NCI-H748 treated with DMSO at 0.1 percent for 48 hours (cell line): ENCODE measurements around the gene KCTD17.

Experiments used
- DNase-seq: peaks from one replicate; lab custom pipeline; 2025; lab: John Stamatoyannopoulos, UW

KCTD17 gene

GRCh38 chr22:37043209-37043827, 8.2 kb upstream of the KCTD17 start:
- no peak for DNase-seq

- no peak for DNase-seq
Observed at GRCh38 chr22:37043828-37044538, 7.6 kb upstream of the KCTD17 start.

GRCh38 chr22:37044634-37045625, 6.6 kb upstream of the KCTD17 start:
- no peak for DNase-seq

- no peak for DNase-seq
Observed at GRCh38 chr22:37045958-37046357, 5.6 kb upstream of the KCTD17 start.

DNA sequence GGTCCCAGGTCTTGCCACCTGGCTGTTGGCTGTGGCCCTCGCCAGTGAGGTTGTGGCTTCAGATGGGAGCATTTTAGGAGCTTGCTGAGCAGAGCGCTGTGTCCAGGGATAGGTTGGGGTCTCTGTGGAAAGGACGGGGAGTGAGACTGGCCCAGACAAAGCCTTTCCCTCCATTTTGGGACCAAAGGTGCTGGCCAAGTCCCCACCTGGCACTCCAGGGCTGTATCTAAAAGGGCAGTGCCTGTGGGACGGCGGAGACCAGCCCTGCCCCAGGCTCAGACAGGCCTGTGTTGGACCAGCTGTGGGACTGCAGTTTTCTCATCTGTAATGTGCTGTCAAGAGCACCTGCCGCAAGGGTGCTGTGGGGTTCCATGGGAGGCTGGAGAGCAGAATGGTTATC, 5.0 kb upstream of the KCTD17 start:
- no peak for DNase-seq

GRCh38 chr22:37047006-37047405, 4.5 kb upstream of the KCTD17 start:
- DNase-seq = no peak

- no peak for DNase-seq
Observed at GRCh38 chr22:37048133-37048532, 3.4 kb upstream of the KCTD17 start.

DNA sequence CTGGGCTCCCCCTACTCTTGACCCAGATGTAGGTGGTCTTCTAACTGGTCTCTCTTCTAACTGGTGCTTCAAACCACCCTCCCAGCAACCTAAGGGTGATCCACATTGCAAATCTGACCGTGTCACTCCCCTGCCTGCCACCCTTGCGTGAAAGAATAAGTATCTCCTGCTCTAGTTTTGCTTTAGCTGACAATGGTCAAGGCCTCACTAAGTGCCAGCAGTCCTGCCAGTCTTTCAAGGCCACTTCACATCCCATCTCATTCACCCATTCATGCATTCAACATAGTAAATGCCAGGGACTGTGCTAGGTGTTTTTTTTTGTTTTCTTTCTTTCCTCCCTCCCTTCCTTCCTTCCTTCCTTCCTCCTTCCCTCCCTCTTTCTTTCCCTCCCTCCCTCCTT, 2.3 kb upstream of the KCTD17 start:
- no peak for DNase-seq

DNA sequence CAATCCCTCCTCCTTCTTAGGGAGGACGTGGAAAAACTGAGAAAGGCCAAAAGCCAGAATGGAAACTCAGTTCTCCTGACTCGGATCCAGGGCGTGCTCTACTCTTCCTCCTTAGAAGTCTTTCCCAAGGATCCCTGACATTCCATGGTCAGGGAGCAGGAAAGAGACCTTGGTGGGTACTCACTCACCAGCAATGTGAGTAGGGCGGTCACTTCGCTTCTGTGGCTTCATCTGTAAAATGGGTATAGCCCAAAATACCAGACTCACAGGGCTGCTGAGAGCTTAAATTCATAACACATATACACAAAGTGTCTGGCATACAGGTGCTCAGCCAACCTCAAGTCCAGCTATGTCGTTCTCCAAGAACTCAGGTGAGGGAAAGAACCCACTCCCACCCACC, 629 bp upstream of the KCTD17 start:
- no peak for DNase-seq

DNA sequence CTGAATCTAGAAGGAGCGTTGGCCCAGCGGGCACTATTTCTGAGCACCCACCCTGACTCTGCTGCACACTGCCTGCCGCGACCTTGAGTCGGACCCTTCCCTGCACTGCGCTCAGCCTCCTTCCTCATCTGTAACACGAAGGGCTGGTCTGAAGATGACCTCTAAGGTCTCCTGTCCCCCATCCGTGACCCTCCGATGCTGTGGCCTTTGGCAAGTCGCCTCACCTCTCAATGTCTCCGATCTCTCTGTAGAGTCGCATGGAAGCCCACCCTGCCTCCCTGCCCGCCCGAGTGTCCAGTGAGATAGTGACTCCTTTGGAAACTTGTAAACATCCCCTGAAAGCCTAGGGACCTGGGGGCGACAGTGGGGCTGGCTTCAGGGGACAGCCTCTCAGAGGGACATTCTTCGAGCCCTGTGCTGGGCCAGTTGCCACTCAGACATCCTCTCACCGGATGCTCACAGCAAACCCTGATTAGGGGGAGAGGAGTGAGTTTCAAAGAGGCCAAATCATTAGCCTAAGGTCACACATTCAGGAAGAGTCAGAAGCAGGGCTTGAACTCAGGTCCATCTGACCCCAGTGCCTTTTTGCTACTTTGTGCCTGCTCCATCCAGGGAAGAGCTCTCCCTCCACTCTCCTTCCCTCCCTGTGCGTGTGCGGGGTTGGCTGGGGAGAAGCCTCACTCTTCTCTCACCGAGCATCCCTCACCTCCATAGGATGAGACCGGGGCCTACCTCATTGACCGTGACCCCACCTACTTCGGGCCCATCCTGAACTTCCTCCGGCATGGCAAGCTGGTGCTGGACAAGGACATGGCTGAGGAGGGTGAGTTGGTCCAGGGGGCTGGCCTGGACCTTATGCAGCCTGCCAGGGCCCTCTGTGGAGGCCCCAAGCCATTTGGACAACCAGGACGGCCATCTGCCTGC, 1.1 kb downstream of the KCTD17 start:
- no peak for DNase-seq

- DNase-seq = no peak
Observed at GRCh38 chr22:37053310-37054055, 1.9 kb downstream of the KCTD17 start.

DNA sequence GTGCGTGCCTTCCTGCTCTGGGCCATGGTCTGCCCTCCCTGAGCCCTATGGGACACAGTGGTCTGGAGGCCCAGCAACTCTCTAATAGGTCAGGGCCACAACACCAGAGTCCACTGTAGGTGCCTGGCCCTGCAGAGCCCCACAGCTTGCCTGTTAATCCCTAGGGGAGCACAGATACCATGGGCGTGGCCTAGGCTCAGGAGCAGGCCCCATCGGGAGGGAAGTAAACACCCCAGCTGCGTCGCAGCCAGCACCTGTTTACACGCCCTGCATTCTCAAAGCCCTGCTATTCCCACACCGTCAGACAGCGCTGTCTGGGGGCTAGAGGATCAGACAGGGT, 2.5 kb downstream of the KCTD17 start:
- DNase-seq = no peak

- no peak for DNase-seq
Observed at GRCh38 chr22:37054600-37055365, 3.2 kb downstream of the KCTD17 start.

GRCh38 chr22:37056246-37056645, 4.7 kb downstream of the KCTD17 start:
- no peak for DNase-seq

DNA sequence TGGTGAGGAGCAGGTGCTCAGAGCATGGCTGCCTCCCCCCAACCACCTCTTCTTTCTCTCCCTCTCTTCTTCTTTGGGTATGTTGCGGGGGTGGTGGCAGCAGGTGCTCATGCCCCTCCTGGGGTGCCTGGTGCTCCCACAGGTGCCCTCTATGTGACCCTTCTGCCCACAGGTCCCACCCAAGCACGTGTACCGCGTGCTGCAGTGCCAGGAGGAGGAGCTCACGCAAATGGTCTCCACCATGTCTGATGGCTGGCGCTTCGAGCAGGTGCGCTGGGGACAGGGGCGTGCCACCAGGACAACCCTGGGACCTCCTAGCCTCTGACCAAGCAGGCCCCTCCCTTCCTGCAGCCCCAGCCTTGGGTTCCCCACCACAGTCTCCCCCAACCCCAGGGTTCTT, 5.7 kb downstream of the KCTD17 start:
- DNase-seq = no peak

GRCh38 chr22:37057796-37058510, 6.4 kb downstream of the KCTD17 start:
- DNase-seq = no peak

GRCh38 chr22:37058917-37059701, 7.6 kb downstream of the KCTD17 start:
- DNase-seq = no peak

DNA sequence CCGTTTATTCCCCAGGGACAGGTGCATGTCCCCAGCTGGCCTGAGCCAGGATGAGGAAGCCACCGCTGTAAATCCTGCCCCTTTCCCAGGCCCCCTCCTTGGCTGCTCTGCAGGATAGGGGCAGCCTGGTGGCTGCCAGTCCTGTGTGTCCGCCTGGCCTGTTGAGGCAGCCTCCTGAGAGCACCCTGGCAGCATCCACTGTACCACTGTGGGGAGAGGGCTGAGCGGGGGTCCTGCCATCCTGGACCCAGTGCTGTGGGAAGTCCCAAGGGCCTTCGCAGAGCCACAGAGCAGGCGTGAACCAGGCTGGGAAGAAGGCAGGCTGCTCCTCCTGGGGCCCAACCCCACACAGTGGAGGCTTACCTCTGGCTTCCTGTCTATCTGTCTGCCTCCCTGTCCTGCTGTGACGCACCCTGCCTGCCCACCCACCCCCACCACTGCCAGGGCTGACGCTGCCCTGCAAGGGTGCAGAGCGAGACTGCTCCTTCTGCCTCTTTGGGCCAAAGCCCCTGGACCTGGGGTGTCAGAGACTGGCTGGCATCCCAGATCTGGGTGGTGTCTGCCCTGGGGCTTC, 8.4 kb downstream of the KCTD17 start:
- DNase-seq = no peak
